Spleen (tissue), 11 donors: ENCODE results near the gene ELOVL3. TPM values are rescaled to one million over a fixed set of nuclear protein-coding genes. Genes with fewer than 3 reads are reported as not detected.
A peak's percentile ranks its signal among the peaks of the same experiment; 100 is the strongest.

Experiments
- DNase-seq: peaks from one replicate; pipeline ENCODE4 v3.0.0-alpha.2; 2020
- H3K27ac ChIP-seq, 8 donors: fragments of 200-600 bp; sonication (generic) in 7 of 8; 1 replicate in 4 of 8; 2 replicates in 4 of 8; pipeline versions ENCODE4 v1.5.0 to v1.8.0; 2016 to 2021; ENCODE audit warnings: inconsistent platforms in 4 of 8, mild to moderate bottlenecking in 4 of 8, moderate library complexity in 1 of 8
- H3K27me3 ChIP-seq, 7 donors: fragments of 200-600 bp; sonication (generic) in 6 of 7; replicated peaks in 1 of 7; 1 replicate in 4 of 7; 2 replicates in 3 of 7; pipeline versions ENCODE4 v1.5.0 to v1.8.0; 2016 to 2021; ENCODE audit warnings: inconsistent platforms in 3 of 7, mild to moderate bottlenecking in 1 of 7
- H3K36me3 ChIP-seq, 6 donors: fragments of 200-600 bp; sonication (generic) in 5 of 6; 1 replicate in 4 of 6; 2 replicates in 2 of 6; pipeline versions ENCODE4 v1.5.0 to v1.8.0; 2016 to 2021; ENCODE audit warnings: inconsistent platforms in 2 of 6
- H3K4me1 ChIP-seq, 6 donors: fragments of 200-600 bp; sonication (generic) in 5 of 6; 1 replicate in 3 of 6; 2 replicates in 3 of 6; pipeline versions ENCODE4 v1.5.0 to v1.8.0; 2016 to 2021; ENCODE audit warnings: inconsistent platforms in 3 of 6
- H3K4me3 ChIP-seq, 8 donors: fragments of 200-600 bp; sonication (generic) in 7 of 8; 1 replicate in 4 of 8; 2 replicates in 4 of 8; pipeline versions ENCODE4 v1.5.0 to v1.8.0; 2016 to 2021; ENCODE audit warnings: inconsistent platforms in 4 of 8, mild to moderate bottlenecking in 4 of 8, moderate library complexity in 2 of 8
- H3K9me3 ChIP-seq, 8 donors: fragments of 200-600 bp; sonication (generic) in 7 of 8; 1 replicate in 4 of 8; 2 replicates in 4 of 8; pipeline versions ENCODE4 v1.5.0 to v1.8.0; 2016 to 2021; ENCODE audit warnings: inconsistent platforms in 4 of 8
- POLR2A ChIP-seq, 3 donors: fragments of 450-650 bp; IDR thresholded peaks; one replicate each; pipeline ENCODE4 v1.5.1; 2017; ENCODE audit warnings: antibody characterized with exemption in 3 of 3, mild to moderate bottlenecking in 1 of 3
- POLR2AphosphoS5 ChIP-seq, 3 donors: sonication (generic); formaldehyde crosslinking; IDR thresholded peaks; one replicate each; pipeline ENCODE4 v1.5.1; 2017; ENCODE audit warnings: antibody characterized with exemption in 3 of 3
- WGBS, 5 donors: extraction: QIAGEN DNeasy Blood & Tissue Kit in 3 of 5; methylation state at CpG; one replicate each; pipeline versions ENCODE4 v1.1.5 to v1.1.7; 2013 to 2018; 5-methylcytosine and 5-hydroxymethylcytosine counted together
- intact Hi-C: fragments of 100-400 bp; cut with DNase I; formaldehyde crosslinking; loops from one replicate; pipeline ENCODE4 v1.15.0; 2023; ENCODE audit warnings: low total_unique reads
- polyA plus RNA-seq, 3 donors: library from polyadenylated mRNA; stranded (reverse); fragments of 200-250 nt; gene quantifications; one replicate each; pipeline ENCODE4 v1.2.1, GENCODE V29; 2013
- total RNA-seq, 7 donors: library from RNA; depleted of rRNA in 3 of 7; stranded (reverse); fragments of >200 nt in 3 of 7; fragmentation: NEBNext Ultra II Directional in 4 of 7; extraction: Animal tissue kit (Norgen Biotek cat#: 25700) in 4 of 7; gene quantifications; one replicate each; pipeline versions ENCODE4 v1.1.0 to v1.2.1, GENCODE V29; 2016 to 2021
- TF ChIP-seq, protein P1 (sequence below), 11 experiments: fragments of 200-600 bp in 7 of 11; fragments of 450-650 bp in 4 of 11; sonication (generic) in 4 of 11; IDR thresholded peaks in 8 of 11; conservative IDR thresholded peaks in 3 of 11; 1 replicate in 7 of 11; 2 replicates in 4 of 11; pipeline versions ENCODE4 v1.4.0 to v1.8.0; 2016 to 2021; ENCODE audit warnings: antibody characterized with exemption in 11 of 11, inconsistent platforms in 4 of 11, mild to moderate bottlenecking in 1 of 11
- donor health status: healthy with polysubstance abuse.
- donor health status: DM: no; HTN: no; CAD: no; lungs with moderate emphysema.
- donor health status: DM: no; HTN: no; CAD: no.
- donor health status: Bipolar disorder and iron deficiency.
- donor health status: healthy.
- donor health status: DM: no; HTN: no; CAD: no.
- donor health status: DM: yes; HTN: yes; CAD: no.

The ELOVL3 gene
- total and polyA plus RNA-seq, 10 donors: 0.08 to 2.0 (median 0.73) TPM; not detected in 2

DNA sequence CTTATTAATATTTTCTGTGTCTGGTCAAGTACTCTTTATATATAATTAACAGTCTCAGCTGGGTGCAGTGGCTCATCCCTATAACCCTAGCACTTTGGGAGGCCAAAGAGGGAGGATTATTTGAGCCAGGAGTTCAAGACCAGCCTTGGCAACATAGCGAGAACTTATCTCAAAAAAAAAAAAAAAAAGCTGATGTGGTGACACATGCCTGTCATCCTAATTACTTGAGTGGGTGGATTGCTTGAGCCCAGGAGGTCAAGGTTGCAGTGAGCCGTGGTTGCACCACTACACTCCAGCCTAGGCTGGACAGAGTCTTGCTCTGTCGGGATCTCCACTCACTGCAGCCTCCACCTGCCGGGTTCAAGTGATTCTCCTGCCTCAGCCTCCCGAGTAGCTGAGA lies 6.7 kb upstream of the ELOVL3 start:
- H3K4me1 ChIP-seq: no peaks in the 10 kb centered on the region
- intact Hi-C loops: no loop called here
- H3K4me3 ChIP-seq: no peak overlapping the region
- DNase-seq: no peak
- peaks cover 0 to 12% (median 0%) of the 10 kb centered on the region in 7 donors for H3K27me3 ChIP-seq
- 82 to 91% (median 87%) methylated on average over 5 of the region's 5 CpGs for WGBS, 5 donors
- TF ChIP-seq, protein P1, sequence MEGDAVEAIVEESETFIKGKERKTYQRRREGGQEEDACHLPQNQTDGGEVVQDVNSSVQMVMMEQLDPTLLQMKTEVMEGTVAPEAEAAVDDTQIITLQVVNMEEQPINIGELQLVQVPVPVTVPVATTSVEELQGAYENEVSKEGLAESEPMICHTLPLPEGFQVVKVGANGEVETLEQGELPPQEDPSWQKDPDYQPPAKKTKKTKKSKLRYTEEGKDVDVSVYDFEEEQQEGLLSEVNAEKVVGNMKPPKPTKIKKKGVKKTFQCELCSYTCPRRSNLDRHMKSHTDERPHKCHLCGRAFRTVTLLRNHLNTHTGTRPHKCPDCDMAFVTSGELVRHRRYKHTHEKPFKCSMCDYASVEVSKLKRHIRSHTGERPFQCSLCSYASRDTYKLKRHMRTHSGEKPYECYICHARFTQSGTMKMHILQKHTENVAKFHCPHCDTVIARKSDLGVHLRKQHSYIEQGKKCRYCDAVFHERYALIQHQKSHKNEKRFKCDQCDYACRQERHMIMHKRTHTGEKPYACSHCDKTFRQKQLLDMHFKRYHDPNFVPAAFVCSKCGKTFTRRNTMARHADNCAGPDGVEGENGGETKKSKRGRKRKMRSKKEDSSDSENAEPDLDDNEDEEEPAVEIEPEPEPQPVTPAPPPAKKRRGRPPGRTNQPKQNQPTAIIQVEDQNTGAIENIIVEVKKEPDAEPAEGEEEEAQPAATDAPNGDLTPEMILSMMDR (IDR thresholded peaks at IDR 0.05 in 8 of 11, conservative IDR thresholded peaks at IDR 0.05 in 3 of 11): no peak
- TF ChIP-seq POLR2A (IDR thresholded peaks at IDR 0.05) (no peak), POLR2AphosphoS5 (IDR thresholded peaks at IDR 0.05) (no peak)
- no peaks in the 10 kb centered on the region for H3K36me3 ChIP-seq
- no peaks in the 10 kb centered on the region for H3K9me3 ChIP-seq
- H3K27ac ChIP-seq: no peak overlapping the region

DNA sequence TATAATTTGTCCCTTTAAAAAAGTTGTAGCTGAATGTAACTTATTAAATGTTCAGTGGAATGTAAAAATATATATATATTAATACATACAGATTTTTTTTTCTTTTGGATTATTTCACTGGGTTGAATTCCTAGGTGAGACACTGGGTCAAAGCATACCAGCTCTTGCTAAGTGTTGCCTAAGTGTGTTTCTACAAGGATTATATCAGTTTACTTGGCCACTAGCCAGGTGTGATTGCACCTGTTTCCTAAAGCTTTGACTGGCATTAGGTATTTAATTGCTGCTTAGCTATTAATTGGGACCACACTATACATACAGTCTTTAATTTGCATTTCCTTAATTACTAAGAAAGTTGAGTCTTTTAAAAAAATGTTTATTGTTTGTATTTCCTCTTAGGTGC lies 5.5 kb upstream of the ELOVL3 start:
- Histone ChIP-seq H3K36me3 (no peaks in the 10 kb centered on the region), H3K27ac (no peak overlapping the region), H3K4me1 (peaks cover 0 to 8% (median 4%) of the 10 kb centered on the region in 6 donors), H3K4me3 (no peak overlapping the region), H3K27me3 (peaks cover 0 to 12% (median 0%) of the 10 kb centered on the region in 7 donors), H3K9me3 (no peaks in the 10 kb centered on the region)
- TF ChIP-seq, protein P1 (IDR thresholded peaks at IDR 0.05 in 8 of 11, conservative IDR thresholded peaks at IDR 0.05 in 3 of 11): no peak
- TF ChIP-seq POLR2AphosphoS5 (IDR thresholded peaks at IDR 0.05): no peak
- no peak for TF ChIP-seq POLR2A (IDR thresholded peaks at IDR 0.05)
- intact Hi-C loops: no loop called here
- DNase-seq: no peak

DNA sequence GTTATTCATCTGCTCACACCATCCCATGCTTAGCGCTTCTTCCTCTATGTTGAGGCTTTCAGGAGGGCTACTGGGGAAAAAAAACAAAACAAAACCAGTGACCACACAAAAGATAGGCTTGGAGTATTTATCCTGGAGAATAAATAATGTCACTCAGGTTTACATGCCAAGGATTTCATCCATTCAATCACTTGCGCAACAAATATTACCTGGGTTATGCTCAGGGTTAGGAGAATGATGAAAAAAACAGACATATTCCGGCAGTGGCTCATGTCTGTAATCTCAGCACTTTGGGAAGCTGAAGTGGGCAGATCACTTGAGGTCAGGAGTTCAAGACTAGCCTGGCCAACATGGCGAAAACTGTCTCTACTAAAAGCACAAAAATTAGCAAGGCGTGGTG lies 3.3 kb upstream of the ELOVL3 start:
- WGBS, 5 donors: 86 to 93% (median 90%) methylated on average over 5 of the region's 5 CpGs
- TF ChIP-seq POLR2AphosphoS5 (IDR thresholded peaks at IDR 0.05) (no peak), POLR2A (IDR thresholded peaks at IDR 0.05) (no peak)
- TF ChIP-seq, protein P1 (IDR thresholded peaks at IDR 0.05 in 8 of 11, conservative IDR thresholded peaks at IDR 0.05 in 3 of 11): no peak
- Histone ChIP-seq H3K9me3 (no peaks in the 10 kb centered on the region), H3K27me3 (peaks cover 0 to 28% (median 0%) of the 10 kb centered on the region in 7 donors), H3K36me3 (no peaks in the 10 kb centered on the region), H3K27ac (no peak overlapping the region), H3K4me3 (no peak overlapping the region), H3K4me1 (peaks cover 8 to 29% (median 23%) of the 10 kb centered on the region in 6 donors)
- intact Hi-C loops: no loop called here
- DNase-seq: no peak

DNA sequence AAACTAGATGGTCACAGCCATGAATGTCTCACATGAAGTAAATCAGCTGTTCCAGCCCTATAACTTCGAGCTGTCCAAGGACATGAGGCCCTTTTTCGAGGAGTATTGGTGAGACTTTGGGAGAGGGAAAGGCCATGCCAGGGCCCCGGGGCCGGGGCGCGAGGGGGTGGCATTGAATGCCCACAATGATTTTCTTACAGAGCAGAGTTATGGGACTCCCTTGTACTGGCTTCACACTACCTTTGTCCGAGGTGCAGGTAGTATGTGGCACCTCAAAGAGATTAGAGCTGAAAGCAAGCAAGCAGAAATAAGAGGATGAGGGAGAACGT lies 407 bp downstream of the ELOVL3 start:
- Histone ChIP-seq H3K4me3 (peak overlapping the region in 7 of 8 donors; percentile 22 to 67 (median 40)), H3K9me3 (no peaks in the 10 kb centered on the region), H3K27me3 (peaks cover 0 to 59% (median 23%) of the 10 kb centered on the region in 7 donors), H3K27ac (peak overlapping the region in 5 of 8 donors; percentile 70 to 80 (median 77)), H3K4me1 (peaks cover 25 to 52% (median 41%) of the 10 kb centered on the region in 6 donors), H3K36me3 (no peaks in the 10 kb centered on the region)
- no peak for TF ChIP-seq POLR2A (IDR thresholded peaks at IDR 0.05)
- TF ChIP-seq, protein P1 (IDR thresholded peaks at IDR 0.05 in 8 of 11, conservative IDR thresholded peaks at IDR 0.05 in 3 of 11): no peak
- no peak for TF ChIP-seq POLR2AphosphoS5 (IDR thresholded peaks at IDR 0.05)
- DNase-seq: no peak
- WGBS, 5 donors: 58 to 68% (median 63%) methylated on average over 8 of the region's 8 CpGs
- intact Hi-C loops: loop anchor here (5.0 kb wide), 1 partner anchor 126 kb away; no protein-coding TSS in a partner anchor
